A673 (cell line): ENCODE results near the gene FBXO22.

ENCODE experiments used
- CTCF ChIP-seq: fragments of 300-800, 200-600 bp; sonication (generic); conservative IDR thresholded peaks from 2 replicates; pipeline ENCODE4 v1.5.1; 2017; ENCODE audit warnings: low read depth, mild to moderate bottlenecking, antibody characterized with exemption, low read length, moderate library complexity, mixed read lengths
- EZH2 ChIP-seq: fragments of 200-600 bp; sonication (generic); IDR thresholded peaks from 2 replicates; pipeline ENCODE4 v1.6.1; 2017; ENCODE audit warnings: borderline replicate concordance, low read depth, mild to moderate bottlenecking, mixed read lengths, antibody characterized with exemption, low read length; ENCODE audit not compliant: poor library complexity, severe bottlenecking

- TF ChIP-seq CTCF (no peak), EZH2 (no peak)
Observed at GRCh38 chr15:75942464-75942863, 38.8 kb downstream of the FBXO22 start.
